SJSA1 (cell line): ENCODE measurements around the gene CCR7. TPM values are rescaled to one million over a fixed set of nuclear protein-coding genes. Genes with fewer than 3 reads are reported as not detected.

Source experiments
- DNase-seq, 2 experiments: peaks; one replicate each; pipeline ENCODE4 v3.0.0-alpha.2; 2015 to 2020; ENCODE audit warnings: low spot score in 2 of 2, low read depth in 1 of 2
- H3K27ac ChIP-seq: fragments of 250-450 bp; sonication (Bioruptor Pico); 2 replicates; pipeline ENCODE4 v1.5.1; 2020; ENCODE audit warnings: mild to moderate bottlenecking, moderate library complexity
- H3K27me3 ChIP-seq: fragments of 250-450 bp; sonication (Bioruptor Pico); replicated peaks from 2 replicates; pipeline ENCODE4 v1.5.1; 2020; ENCODE audit warnings: mild to moderate bottlenecking, moderate library complexity
- H3K36me3 ChIP-seq: fragments of 250-450 bp; sonication (Bioruptor Pico); 2 replicates; pipeline ENCODE4 v1.5.1; 2020; ENCODE audit warnings: mild to moderate bottlenecking
- H3K4me1 ChIP-seq: fragments of 250-450 bp; sonication (Bioruptor Pico); replicated peaks from 2 replicates; pipeline ENCODE4 v1.6.1; 2021; ENCODE audit warnings: mild to moderate bottlenecking
- H3K4me3 ChIP-seq: fragments of 250-450 bp; sonication (Bioruptor Pico); 2 replicates; pipeline ENCODE4 v1.5.1; 2020; ENCODE audit warnings: mild to moderate bottlenecking
- H3K9me3 ChIP-seq: fragments of 250-450 bp; sonication (Bioruptor Pico); replicated peaks from 2 replicates; pipeline ENCODE4 v1.5.1; 2020; ENCODE audit warnings: mild to moderate bottlenecking
- total RNA-seq: library from RNA; depleted of rRNA; stranded (reverse); fragments of >200 nt; shearing (Covaris generic); gene quantifications from 2 replicates; pipeline ENCODE4 v1.2.3, GENCODE V29; 2014; rRNA removed

The CCR7 gene
- total RNA-seq, 1 experiment from 2014 or later, result not detected

GRCh38 chr17:40509626-40510327, 55.5 kb downstream of the CCR7 start:
- no peak for DNase-seq
- Histone ChIP-seq H3K27me3 (no peaks in the 10 kb centered on the region), H3K27ac (no peak overlapping the region), H3K9me3 (no peaks in the 10 kb centered on the region), H3K4me3 (no peak overlapping the region), H3K4me1 (peaks cover 11% of the 10 kb centered on the region), H3K36me3 (no peaks in the 10 kb centered on the region)

- no peaks in the 10 kb centered on the region for H3K9me3 ChIP-seq
- H3K4me3 ChIP-seq, result no peak overlapping the region
- H3K27me3 ChIP-seq, result no peaks in the 10 kb centered on the region
- H3K36me3 ChIP-seq, result no peaks in the 10 kb centered on the region
- peaks cover 4% of the 10 kb centered on the region for H3K4me1 ChIP-seq
- H3K27ac ChIP-seq, result no peak overlapping the region
- no peak for DNase-seq
Measured at GRCh38 chr17:40506786-40507185, 58.5 kb downstream of the CCR7 start.

Other genes with a start within 250 kb of the CCR7 start
- gene GJD3, start 200.7 kb downstream of the CCR7 start, total RNA-seq, result not detected in 2 replicates
- 264 and 389 TPM in 2 replicates for gene TOP2A, start 147.6 kb downstream of the CCR7 start, total RNA-seq
- gene IGFBP4, start 122.0 kb downstream of the CCR7 start, total RNA-seq, result 19.2 and 22.5 TPM in 2 replicates
- gene TNS4, start 63.8 kb downstream of the CCR7 start, total RNA-seq, result not detected in 2 replicates
- 97.8 and 137 TPM in 2 replicates for gene SMARCE1, start 82.3 kb upstream of the CCR7 start, total RNA-seq
- not detected in 2 replicates for gene KRT222, start 99.7 kb upstream of the CCR7 start, total RNA-seq
- not detected in 2 replicates for gene KRT24, start 138.3 kb upstream of the CCR7 start, total RNA-seq
- gene KRT25, start 189.9 kb upstream of the CCR7 start, total RNA-seq, result not detected in 2 replicates
- not detected in 2 replicates for gene KRT26, start 206.7 kb upstream of the CCR7 start, total RNA-seq
- gene KRT27, start 217.1 kb upstream of the CCR7 start, total RNA-seq, result not detected in 2 replicates
- gene KRT28, start 234.5 kb upstream of the CCR7 start, total RNA-seq, result not detected in 2 replicates